Calu3 (cell line): Measurements from ENCODE around the gene PIK3CA. TPM values are rescaled to one million over a fixed set of nuclear protein-coding genes. Genes with fewer than 3 reads are reported as not detected.

Source experiments
- BruUV-seq: library from RNA; stranded (reverse); fragments of 400-500 nt; replicated peaks from 2 replicates; lab custom pipeline; 2021; lab: Mats Ljungman, UMichigan
- CTCF ChIA-PET: fragments of 300-600 bp; sonication (Branson Sonifier 250); formaldehyde crosslinking; loops from one replicate; lab custom pipeline; 2022; ENCODE audit warnings: antibody characterized with exemption; lab: Charles Lee
- DNase-seq: peaks from one replicate; pipeline ENCODE4 v3.0.0; 2022
- H3K27ac Mint-ChIP-seq: one replicate; pipeline ENCODE4 v1.8.0; 2022; ENCODE audit warnings: mixed read lengths; ENCODE audit not compliant: unreplicated experiment
- H3K27me3 Mint-ChIP-seq: one replicate; pipeline ENCODE4 v1.8.0; 2022; ENCODE audit warnings: mixed read lengths; ENCODE audit not compliant: unreplicated experiment
- H3K36me3 Mint-ChIP-seq: one replicate; pipeline ENCODE4 v1.8.0; 2022; ENCODE audit warnings: mild to moderate bottlenecking, moderate library complexity, mixed read lengths; ENCODE audit not compliant: insufficient read depth, unreplicated experiment
- H3K4me1 Mint-ChIP-seq: one replicate; pipeline ENCODE4 v1.8.0; 2022; ENCODE audit warnings: mild to moderate bottlenecking, low read depth, mixed read lengths; ENCODE audit not compliant: unreplicated experiment
- H3K4me3 Mint-ChIP-seq: one replicate; pipeline ENCODE4 v1.8.0; 2022; ENCODE audit warnings: mild to moderate bottlenecking, low read depth, moderate library complexity, mixed read lengths; ENCODE audit not compliant: unreplicated experiment
- H3K9me3 Mint-ChIP-seq: one replicate; pipeline ENCODE4 v1.8.0; 2022; ENCODE audit warnings: low read depth, mixed read lengths; ENCODE audit not compliant: unreplicated experiment
- CTCF ChIP-seq: fragments of 200-600 bp; IDR thresholded peaks from one replicate; pipeline ENCODE4 v1.8.0; 2022; ENCODE audit warnings: antibody characterized with exemption; ENCODE audit not compliant: unreplicated experiment
- intact Hi-C: fragments of 100-400 bp; cut with micrococcal nuclease; formaldehyde crosslinking; loops from one replicate; pipeline ENCODE4 v1.10.0; 2022; ENCODE audit not compliant: unreplicated experiment
- total RNA-seq: library from RNA; stranded (reverse); gene quantifications from 2 replicates; pipeline ENCODE4 v1.2.3, GENCODE V29; 2022

The PIK3CA gene
- total RNA-seq, 1 experiment from 2014 or later, result 28.8 TPM

DNA sequence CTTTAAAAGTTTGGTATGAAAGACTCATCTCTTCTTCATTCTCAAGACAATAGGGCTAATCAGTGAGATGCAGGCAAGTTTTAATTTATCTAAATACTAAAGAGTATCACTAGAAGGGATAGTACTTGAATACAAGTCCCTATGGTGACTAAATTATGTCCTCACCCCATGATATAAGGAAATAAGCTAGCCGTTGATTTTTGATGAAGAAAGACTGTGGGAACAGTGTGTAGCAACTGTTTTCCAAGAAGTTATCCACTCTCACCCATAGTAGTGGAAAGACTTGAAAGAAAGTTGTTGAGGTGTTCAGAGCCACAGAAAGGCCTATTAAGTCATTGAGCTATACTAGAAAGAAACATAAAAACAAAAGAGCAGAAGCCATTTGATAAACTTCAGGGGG lies 36.7 kb downstream of the PIK3CA start:
- no peaks in the 10 kb centered on the region for H3K4me1 Mint-ChIP-seq
- no peak overlapping the region for H3K27ac Mint-ChIP-seq
- intact Hi-C loops, result no loop called here
- no peaks in the 10 kb centered on the region for H3K36me3 Mint-ChIP-seq
- DNase-seq, result no peak
- no peak for TF ChIP-seq CTCF
- BruUV-seq, result no TSS peak
- no peaks in the 10 kb centered on the region for H3K27me3 Mint-ChIP-seq
- CTCF ChIA-PET, result interaction anchor here (0.5 to 1.0 kb wide), 2 partner anchors 14 to 36 kb away, joined by 3 to 4 read pairs; no protein-coding TSS in a partner anchor
- no peaks in the 10 kb centered on the region for H3K9me3 Mint-ChIP-seq
- H3K4me3 Mint-ChIP-seq, result no peak overlapping the region

GRCh38 chr3:179186426-179186825 lies 38.3 kb downstream of the PIK3CA start:
- no peaks in the 10 kb centered on the region for H3K27me3 Mint-ChIP-seq
- no peaks in the 10 kb centered on the region for H3K36me3 Mint-ChIP-seq
- no TSS peak for BruUV-seq
- H3K4me3 Mint-ChIP-seq, result no peak overlapping the region
- TF ChIP-seq CTCF, result no peak
- H3K4me1 Mint-ChIP-seq, result no peaks in the 10 kb centered on the region
- CTCF ChIA-PET, result no interaction called here
- H3K9me3 Mint-ChIP-seq, result no peaks in the 10 kb centered on the region
- H3K27ac Mint-ChIP-seq, result no peak overlapping the region
- intact Hi-C loops, result no loop called here
- DNase-seq, result no peak

GRCh38 chr3:179189759-179190158 lies 41.6 kb downstream of the PIK3CA start:
- no peak overlapping the region for H3K27ac Mint-ChIP-seq
- BruUV-seq, result no TSS peak
- CTCF ChIA-PET, result interaction anchor here (0.8 kb wide), 1 partner anchor 35 kb away, joined by 3 read pairs; no protein-coding TSS in a partner anchor
- TF ChIP-seq CTCF, result no peak
- H3K27me3 Mint-ChIP-seq, result no peaks in the 10 kb centered on the region
- no peaks in the 10 kb centered on the region for H3K9me3 Mint-ChIP-seq
- H3K4me3 Mint-ChIP-seq, result no peak overlapping the region
- no peaks in the 10 kb centered on the region for H3K36me3 Mint-ChIP-seq
- no peak for DNase-seq
- intact Hi-C loops, result no loop called here
- H3K4me1 Mint-ChIP-seq, result no peaks in the 10 kb centered on the region

- Mint-ChIP-seq H3K4me1 (no peaks in the 10 kb centered on the region), H3K4me3 (no peak overlapping the region), H3K27ac (no peak overlapping the region), H3K9me3 (no peaks in the 10 kb centered on the region), H3K27me3 (no peaks in the 10 kb centered on the region), H3K36me3 (no peaks in the 10 kb centered on the region)
- CTCF ChIA-PET, result no interaction called here
- intact Hi-C loops, result no loop called here
- TF ChIP-seq CTCF, result no peak
- DNase-seq, result no peak
- no TSS peak for BruUV-seq
These were observed 42.4 kb downstream of the PIK3CA start for GRCh38 chr3:179190581-179190980.
